Activated T-helper 1 cell treated with anti-CD3 and anti-CD28 coated beads, Interleukin-12 subunit alpha, Interleukin-12 subunit beta, Interleukin-2, Interleukin-4 antibody, amounts not matched to agents 30 ng/mL and 10 ng/mL and 1 ng/mL, durations not matched to agents 14 hours and 24 hours and 36 hours (primary cell): Measurements from ENCODE around the gene SEC24B. TPM values are rescaled to one million over a fixed set of nuclear protein-coding genes. Genes with fewer than 3 reads are reported as not detected.
A peak's percentile ranks its signal among the peaks of the same experiment; 100 is the strongest.
"Not testable (repeated sequence)": the region's sequence is repeated elsewhere in the genome, so short reads cannot be mapped to it uniquely, and the experiment has no call there.

ENCODE experiments used
- DNase-seq: peaks from one replicate; pipeline ENCODE4 v3.0.0; 2021; ENCODE audit warnings: low spot score
- H3K27ac Mint-ChIP-seq: one replicate; pipeline ENCODE4 v1.8.0; 2021; ENCODE audit warnings: mild to moderate bottlenecking, mixed read lengths
- H3K27me3 Mint-ChIP-seq: one replicate; pipeline ENCODE4 v1.8.0; 2022; ENCODE audit warnings: mild to moderate bottlenecking, moderate library complexity, mixed read lengths; ENCODE audit not compliant: insufficient read depth
- H3K36me3 Mint-ChIP-seq: one replicate; pipeline ENCODE4 v1.8.0; 2021; ENCODE audit warnings: low read depth, mixed read lengths
- H3K4me1 Mint-ChIP-seq: one replicate; pipeline ENCODE4 v1.8.0; 2021; ENCODE audit warnings: low read depth, mixed read lengths
- H3K4me3 Mint-ChIP-seq: one replicate; pipeline ENCODE4 v1.8.0; 2021; ENCODE audit warnings: mild to moderate bottlenecking, moderate library complexity, mixed read lengths
- H3K9me3 Mint-ChIP-seq: one replicate; pipeline ENCODE4 v1.8.0; 2021; ENCODE audit warnings: mixed read lengths
- intact Hi-C: fragments of 100-400 bp; cut with micrococcal nuclease; formaldehyde crosslinking; loops from one replicate; pipeline ENCODE4 v1.15.1; 2024
- total RNA-seq: library from RNA; stranded (reverse); gene quantifications from 2 replicates; pipeline ENCODE4 v1.2.3, GENCODE V29; 2022

Gene SEC24B
- total RNA-seq, 1 donor from 2014 or later = 32.5 TPM

- no peak overlapping the region for H3K27ac Mint-ChIP-seq
- peaks cover 5% of the 10 kb centered on the region for H3K9me3 Mint-ChIP-seq
- intact Hi-C loops = no loop called here
- no peak for DNase-seq
- peaks cover 10% of the 10 kb centered on the region for H3K4me1 Mint-ChIP-seq
- no peak overlapping the region for H3K4me3 Mint-ChIP-seq
- H3K27me3 Mint-ChIP-seq = no peaks in the 10 kb centered on the region
- H3K36me3 Mint-ChIP-seq = peaks cover 20% of the 10 kb centered on the region
Measured at GRCh38 chr4:109553130-109553529, 119.5 kb downstream of the SEC24B start.

- Mint-ChIP-seq H3K27me3 (no peaks in the 10 kb centered on the region), H3K9me3 (no peaks in the 10 kb centered on the region), H3K4me1 (peaks cover 11% of the 10 kb centered on the region), H3K4me3 (no peak overlapping the region), H3K36me3 (peaks cover 16% of the 10 kb centered on the region), H3K27ac (no peak overlapping the region)
- intact Hi-C loops = no loop called here
- no peak for DNase-seq
Measured at GRCh38 chr4:109554971-109555370, 121.4 kb downstream of the SEC24B start.

DNA sequence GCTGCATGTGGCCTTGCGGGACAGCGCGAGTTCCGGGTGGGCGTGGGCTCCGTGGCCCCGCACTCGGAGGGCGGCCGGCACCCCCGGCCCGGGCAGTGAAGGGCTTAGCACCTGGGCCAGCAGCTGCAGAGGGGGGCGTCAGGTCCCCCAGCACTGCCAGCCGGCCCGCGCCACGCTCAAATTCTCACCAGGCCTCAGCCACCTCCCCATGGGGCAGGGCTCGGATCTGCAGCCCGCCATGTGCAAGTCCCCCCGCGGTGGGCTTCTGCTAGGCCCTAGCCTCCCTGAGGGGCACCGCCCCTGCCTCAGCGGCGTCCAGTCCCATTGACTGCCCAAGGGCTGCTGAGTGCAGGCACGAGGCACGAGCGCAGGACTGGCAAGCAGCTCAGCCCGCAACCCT is 123.8 kb downstream of the SEC24B start:
- intact Hi-C loops = no loop called here
- no peaks in the 10 kb centered on the region for H3K9me3 Mint-ChIP-seq
- H3K4me1 Mint-ChIP-seq = peaks cover 26% of the 10 kb centered on the region
- no peaks in the 10 kb centered on the region for H3K27me3 Mint-ChIP-seq
- no peak for DNase-seq
- H3K36me3 Mint-ChIP-seq = peaks cover 21% of the 10 kb centered on the region
- no peak overlapping the region for H3K4me3 Mint-ChIP-seq
- H3K27ac Mint-ChIP-seq = no peak overlapping the region

- not testable (repeated sequence) for DNase-seq, H3K9me3 Mint-ChIP-seq, H3K27me3 Mint-ChIP-seq, H3K27ac Mint-ChIP-seq
- H3K36me3 Mint-ChIP-seq = peaks cover 26% of the 10 kb centered on the region
- H3K4me3 Mint-ChIP-seq = peak overlapping the region; percentile 68
- peaks cover 33% of the 10 kb centered on the region for H3K4me1 Mint-ChIP-seq
- intact Hi-C loops = loop anchor here (2.0 kb wide), 1 partner anchor 33 kb away; no protein-coding TSS in a partner anchor
Measured at GRCh38 chr4:109558095-109558494, 124.5 kb downstream of the SEC24B start.

- H3K9me3 Mint-ChIP-seq = no peaks in the 10 kb centered on the region
- intact Hi-C loops = loop anchor here (2.0 kb wide), 1 partner anchor 35 kb away; no protein-coding TSS in a partner anchor
- H3K4me1 Mint-ChIP-seq = peaks cover 48% of the 10 kb centered on the region
- H3K36me3 Mint-ChIP-seq = peaks cover 25% of the 10 kb centered on the region
- DNase-seq = peak; percentile 50
- peak overlapping the region; percentile 83 for H3K4me3 Mint-ChIP-seq
- H3K27me3 Mint-ChIP-seq = no peaks in the 10 kb centered on the region
- H3K27ac Mint-ChIP-seq = peak overlapping the region; percentile 96
Measured at GRCh38 chr4:109559625-109559982, 126.0 kb downstream of the SEC24B start.

DNA sequence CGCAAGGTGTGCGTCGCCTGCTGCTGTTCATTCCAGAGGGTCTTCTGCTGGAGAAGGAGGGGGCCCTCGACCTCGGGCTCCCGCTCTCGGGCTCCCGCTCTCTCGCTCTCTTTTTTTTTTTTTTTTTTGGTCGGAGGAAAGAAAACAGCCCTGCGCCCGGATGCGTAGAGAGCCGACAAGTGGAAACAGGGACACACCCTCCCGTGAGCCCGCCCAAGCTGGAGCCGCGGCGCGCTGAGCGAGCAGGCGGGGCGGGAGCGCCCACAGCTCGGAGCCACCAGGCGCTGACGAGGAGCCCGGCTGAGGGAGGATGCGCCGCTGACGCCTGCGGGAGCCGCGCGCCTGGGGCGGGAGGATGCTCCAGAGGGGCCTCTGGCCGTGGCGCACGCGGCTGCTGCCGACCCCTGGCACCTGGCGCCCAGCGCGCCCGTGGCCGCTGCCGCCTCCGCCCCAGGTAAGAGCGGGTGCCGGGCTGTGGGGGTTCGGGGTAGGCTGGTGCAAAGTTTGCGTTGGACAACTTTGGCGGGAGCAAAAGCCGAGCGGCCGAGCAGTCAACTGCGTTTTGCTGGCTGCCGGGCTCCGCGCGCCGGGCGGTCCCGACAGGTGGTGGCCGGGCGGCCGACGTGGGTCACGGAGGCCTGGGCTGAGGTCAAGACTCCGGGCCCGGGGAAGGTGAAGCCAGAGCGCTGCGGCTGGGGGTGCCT is 126.5 kb downstream of the SEC24B start, which contains the start of gene MCUB:
Gene MCUB, plus strand, starts transcription at position 264 of the 704 bp plus-strand sequence. Its CDS starts 92 bp downstream, at position 356.
- H3K9me3 Mint-ChIP-seq = no peaks in the 10 kb centered on the region
- peak; percentile 92 for DNase-seq
- H3K36me3 Mint-ChIP-seq = peaks cover 30% of the 10 kb centered on the region
- intact Hi-C loops = loop anchor here (1.0 to 10.0 kb wide), 9 partner anchors 35 to 1839 kb away; partner anchors contain the start of genes OSTC, PAPSS1 and SEC24B
- no peaks in the 10 kb centered on the region for H3K27me3 Mint-ChIP-seq
- peak within 1 kb of the TSS; percentile 97 for H3K27ac Mint-ChIP-seq
- H3K4me1 Mint-ChIP-seq = peaks cover 53% of the 10 kb centered on the region
- peak within 1 kb of the TSS; percentile 92 for H3K4me3 Mint-ChIP-seq

GRCh38 chr4:109560687-109561461 is 127.3 kb downstream of the SEC24B start:
- peak overlapping the region; percentile 92 for H3K4me3 Mint-ChIP-seq
- H3K4me1 Mint-ChIP-seq = peaks cover 56% of the 10 kb centered on the region
- H3K9me3 Mint-ChIP-seq = no peaks in the 10 kb centered on the region
- intact Hi-C loops = loop anchor here (1.0 to 10.0 kb wide), 14 partner anchors 11 to 1840 kb away; partner anchors contain the start of genes GAR1, OSTC, PAPSS1 and SEC24B
- DNase-seq = peak; percentile 46
- H3K27me3 Mint-ChIP-seq = no peaks in the 10 kb centered on the region
- H3K36me3 Mint-ChIP-seq = peaks cover 31% of the 10 kb centered on the region
- H3K27ac Mint-ChIP-seq = peak overlapping the region; percentile 97

DNA sequence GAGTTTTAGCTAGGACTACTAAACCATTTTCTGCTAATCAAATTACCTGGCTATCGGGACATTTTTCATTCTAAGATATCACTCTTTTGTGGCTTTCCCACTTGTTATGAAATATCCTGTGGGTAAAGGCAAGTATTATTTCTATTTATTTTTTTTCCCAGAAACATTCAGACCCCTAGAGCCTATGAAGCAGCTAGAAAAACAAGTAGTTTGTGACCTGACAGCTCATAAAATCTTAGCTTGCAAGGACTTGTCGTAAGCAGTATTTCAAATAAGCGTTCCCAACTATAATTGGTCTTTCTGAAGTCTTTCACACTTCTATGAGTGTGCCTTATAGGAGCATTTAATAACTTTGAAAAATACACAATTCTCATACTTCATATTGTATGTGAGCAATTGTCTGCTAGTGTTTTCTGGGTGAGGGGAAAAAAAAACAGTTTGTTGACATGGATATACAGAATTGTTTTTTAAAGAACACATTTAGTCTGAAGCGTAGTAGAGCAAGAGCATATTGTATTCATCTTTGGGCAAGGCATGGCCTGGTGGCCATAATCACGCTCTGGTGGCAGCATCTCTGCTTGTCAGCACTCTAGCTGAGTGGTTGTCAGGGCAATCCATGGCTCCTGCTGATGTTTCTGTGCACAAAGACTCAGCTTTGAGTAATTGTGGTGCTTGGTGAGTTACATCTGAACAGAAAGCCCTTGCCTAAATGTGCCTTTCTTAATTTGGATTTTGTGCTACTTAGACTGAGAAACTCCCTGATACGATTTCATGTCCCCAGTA is 129.0 kb downstream of the SEC24B start:
- H3K4me3 Mint-ChIP-seq = peak overlapping the region; percentile 92
- H3K27ac Mint-ChIP-seq = peak overlapping the region; percentile 42
- intact Hi-C loops = loop anchor here (5.0 to 10.0 kb wide), 4 partner anchors 525 to 1448 kb away; partner anchors contain the start of gene OSTC
- no peaks in the 10 kb centered on the region for H3K27me3 Mint-ChIP-seq
- peaks cover 30% of the 10 kb centered on the region for H3K36me3 Mint-ChIP-seq
- H3K4me1 Mint-ChIP-seq = peaks cover 56% of the 10 kb centered on the region
- DNase-seq = no peak
- no peaks in the 10 kb centered on the region for H3K9me3 Mint-ChIP-seq

- intact Hi-C loops = no loop called here
- H3K36me3 Mint-ChIP-seq = peaks cover 21% of the 10 kb centered on the region
- no peaks in the 10 kb centered on the region for H3K9me3 Mint-ChIP-seq
- no peak overlapping the region for H3K27ac Mint-ChIP-seq
- DNase-seq = no peak
- H3K27me3 Mint-ChIP-seq = no peaks in the 10 kb centered on the region
- peaks cover 33% of the 10 kb centered on the region for H3K4me1 Mint-ChIP-seq
- no peak overlapping the region for H3K4me3 Mint-ChIP-seq
Measured at GRCh38 chr4:109571494-109571893, 137.9 kb downstream of the SEC24B start.

DNA sequence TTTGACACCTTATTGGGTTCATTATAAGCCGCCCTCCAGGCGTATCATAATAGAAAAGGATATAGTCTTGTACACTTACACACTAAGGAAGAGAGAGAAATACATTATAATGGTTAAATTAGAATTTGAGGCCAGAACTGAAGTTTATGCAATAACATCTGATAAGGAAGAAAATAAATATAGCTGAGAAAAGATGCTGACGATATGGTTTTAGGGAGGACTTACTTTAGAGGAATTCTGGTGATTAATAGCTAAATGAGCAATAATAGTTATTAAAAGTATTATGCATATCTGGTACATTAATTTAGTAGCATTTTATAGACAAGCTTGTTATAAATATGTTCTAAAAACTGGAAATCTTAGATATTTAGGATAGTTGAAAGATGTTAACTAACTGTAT is 138.5 kb downstream of the SEC24B start:
- Mint-ChIP-seq H3K36me3 (peaks cover 24% of the 10 kb centered on the region), H3K4me3 (no peak overlapping the region), H3K9me3 (no peaks in the 10 kb centered on the region), H3K27ac (no peak overlapping the region), H3K4me1 (peaks cover 36% of the 10 kb centered on the region), H3K27me3 (no peaks in the 10 kb centered on the region)
- intact Hi-C loops = loop anchor here (1.0 kb wide), 1 partner anchor 11 kb away; no protein-coding TSS in a partner anchor
- no peak for DNase-seq

DNA sequence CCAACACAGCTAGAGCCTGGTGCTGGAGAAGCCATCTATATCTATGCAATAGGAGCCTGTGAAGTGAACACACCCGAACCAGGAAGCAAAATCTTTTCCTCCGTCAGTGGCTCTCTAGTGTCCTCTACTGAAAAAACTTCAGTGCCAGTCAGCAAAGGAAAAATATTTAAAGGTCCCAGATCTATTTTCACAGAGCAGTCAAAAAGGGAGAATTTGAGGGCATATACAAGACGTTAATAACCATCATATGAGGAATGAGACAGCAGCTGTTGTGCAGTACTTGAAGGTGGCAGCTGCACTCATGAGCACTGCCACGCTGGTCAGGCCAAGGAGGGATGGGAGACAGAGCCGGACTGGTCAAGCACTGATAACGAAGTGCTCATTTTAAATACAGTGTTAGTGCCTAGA is 140.8 kb downstream of the SEC24B start:
- H3K9me3 Mint-ChIP-seq = peaks cover 4% of the 10 kb centered on the region
- H3K4me1 Mint-ChIP-seq = peaks cover 42% of the 10 kb centered on the region
- DNase-seq = no peak
- peak overlapping the region; percentile 35 for H3K4me3 Mint-ChIP-seq
- intact Hi-C loops = loop anchor here (2.0 kb wide), 1 partner anchor 14 kb away; no protein-coding TSS in a partner anchor
- no peak overlapping the region for H3K27ac Mint-ChIP-seq
- H3K27me3 Mint-ChIP-seq = no peaks in the 10 kb centered on the region
- H3K36me3 Mint-ChIP-seq = peaks cover 26% of the 10 kb centered on the region
